ENCODE data around the gene EPHB2.

DNA sequence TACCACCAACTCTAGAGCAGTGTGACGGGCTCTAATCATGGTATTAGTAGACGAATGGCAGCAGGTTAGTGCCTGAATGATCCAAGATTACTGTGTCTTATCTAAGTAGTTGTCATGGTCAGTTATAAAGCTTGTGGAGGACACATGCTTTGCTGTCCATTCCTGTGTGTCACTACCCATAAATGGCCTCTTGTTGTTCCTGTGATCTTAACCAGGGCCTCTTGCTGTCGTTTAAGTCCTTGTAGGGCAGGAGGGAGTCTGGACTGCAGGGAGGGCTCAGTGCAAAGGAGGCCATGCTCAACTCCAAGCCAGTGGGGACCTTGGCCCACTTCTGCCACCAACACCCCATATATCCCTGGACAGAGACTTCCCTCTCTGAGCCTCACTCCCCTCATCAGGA lies 130.5 kb downstream of the EPHB2 start:
- no peak for TF ChIP-seq EZH2 (optimal IDR thresholded peaks at IDR 0.05; ENCODE audit: low read depth, low read length)
- TF ChIP-seq, protein P1, sequence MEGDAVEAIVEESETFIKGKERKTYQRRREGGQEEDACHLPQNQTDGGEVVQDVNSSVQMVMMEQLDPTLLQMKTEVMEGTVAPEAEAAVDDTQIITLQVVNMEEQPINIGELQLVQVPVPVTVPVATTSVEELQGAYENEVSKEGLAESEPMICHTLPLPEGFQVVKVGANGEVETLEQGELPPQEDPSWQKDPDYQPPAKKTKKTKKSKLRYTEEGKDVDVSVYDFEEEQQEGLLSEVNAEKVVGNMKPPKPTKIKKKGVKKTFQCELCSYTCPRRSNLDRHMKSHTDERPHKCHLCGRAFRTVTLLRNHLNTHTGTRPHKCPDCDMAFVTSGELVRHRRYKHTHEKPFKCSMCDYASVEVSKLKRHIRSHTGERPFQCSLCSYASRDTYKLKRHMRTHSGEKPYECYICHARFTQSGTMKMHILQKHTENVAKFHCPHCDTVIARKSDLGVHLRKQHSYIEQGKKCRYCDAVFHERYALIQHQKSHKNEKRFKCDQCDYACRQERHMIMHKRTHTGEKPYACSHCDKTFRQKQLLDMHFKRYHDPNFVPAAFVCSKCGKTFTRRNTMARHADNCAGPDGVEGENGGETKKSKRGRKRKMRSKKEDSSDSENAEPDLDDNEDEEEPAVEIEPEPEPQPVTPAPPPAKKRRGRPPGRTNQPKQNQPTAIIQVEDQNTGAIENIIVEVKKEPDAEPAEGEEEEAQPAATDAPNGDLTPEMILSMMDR (IDR thresholded peaks at IDR 0.05; ENCODE audit: low read length): no peak

Data from MM.1S (cell line).